H1 (cell line): ENCODE measurements around the gene ENPP3. TPM values are rescaled to one million over a fixed set of nuclear protein-coding genes. Genes with fewer than 3 reads are reported as not detected.

Experiments used
- CTCF ChIA-PET: fragments of 300-600 bp; sonication (Branson Sonifier 250); formaldehyde crosslinking; loops from one replicate; lab custom pipeline; 2021; ENCODE audit not compliant: partially characterized antibody; lab: Charles Lee
- POLR2A ChIA-PET: fragments of 300-600 bp; sonication (Branson Sonifier 250); formaldehyde crosslinking; loops from one replicate; lab custom pipeline; 2021; ENCODE audit warnings: inconsistent platforms; ENCODE audit not compliant: partially characterized antibody; lab: Charles Lee
- DNase-seq, 2 experiments: peaks; one replicate each; pipeline versions ENCODE4 v3.0.0 to v3.0.0-alpha.2; 2010 to 2022; ENCODE audit warnings: low spot score in 2 of 2, low read depth in 1 of 2, mixed read lengths in 1 of 2
- FAIRE-seq: peaks from 2 replicates; lab custom pipeline; 2011; peaks lifted over from hg19 to GRCh38; lab: Jason Lieb, UNC
- H2AFZ ChIP-seq: 2 replicates; pipeline ENCODE4 v1.8.1; 2012; ENCODE audit warnings: low read length, inconsistent platforms
- H2AK5ac ChIP-seq: 2 replicates; pipeline ENCODE4 v1.6.1; 2013; ENCODE audit warnings: low read depth, low read length
- H2BK120ac ChIP-seq: replicated peaks from 2 replicates; pipeline ENCODE3; 2013; ENCODE audit warnings: low read depth, low read length, inconsistent platforms
- H2BK12ac ChIP-seq: 2 replicates; pipeline ENCODE4 v1.6.1; 2013; ENCODE audit warnings: low read depth, low read length
- H2BK15ac ChIP-seq: 2 replicates; pipeline ENCODE4 v1.6.1; 2013; ENCODE audit warnings: low read length
- H2BK20ac ChIP-seq: 2 replicates; pipeline ENCODE4 v1.6.1; 2013; ENCODE audit warnings: low read length
- H2BK5ac ChIP-seq: 2 replicates; pipeline ENCODE4 v1.6.1; 2013; ENCODE audit warnings: low read depth, low read length
- H3K14ac ChIP-seq: 2 replicates; pipeline ENCODE4 v1.6.1; 2013; ENCODE audit warnings: inconsistent platforms; ENCODE audit not compliant: insufficient read length
- H3K18ac ChIP-seq: 2 replicates; pipeline ENCODE4 v1.6.1; 2013; ENCODE audit warnings: low read length; ENCODE audit errors: extremely low read depth
- H3K23ac ChIP-seq: 2 replicates; pipeline ENCODE4 v1.6.1; 2013; ENCODE audit warnings: inconsistent platforms; ENCODE audit not compliant: insufficient read length
- H3K23me2 ChIP-seq: 2 replicates; pipeline ENCODE4 v1.6.1; 2013; ENCODE audit warnings: low read depth, low read length
- H3K27ac ChIP-seq: 2 replicates; pipeline ENCODE4 v1.6.1; 2011; ENCODE audit warnings: low read depth, low read length, inconsistent platforms
- H3K27me3 ChIP-seq, 4 experiments: replicated peaks in 1 of 4; 1 replicate in 1 of 4; 2 replicates in 3 of 4; pipeline versions ENCODE4 v1.6.1 to v1.8.1; 2011 to 2013; ENCODE audit warnings: low read length in 3 of 4, mild to moderate bottlenecking in 3 of 4, inconsistent platforms in 2 of 4, mixed read lengths in 2 of 4, moderate library complexity in 1 of 4; ENCODE audit not compliant: control insufficient read depth in 3 of 4, insufficient read depth in 3 of 4; ENCODE audit errors: extremely low read depth in 1 of 4
- H3K36me3 ChIP-seq, 4 experiments: 2 replicates each; pipeline versions ENCODE4 v1.6.1 to v1.8.1; 2011 to 2013; ENCODE audit warnings: mild to moderate bottlenecking in 4 of 4, low read length in 3 of 4, moderate library complexity in 2 of 4, control low read depth in 1 of 4, inconsistent platforms in 1 of 4; ENCODE audit not compliant: insufficient read depth in 4 of 4, control insufficient read depth in 2 of 4
- H3K4ac ChIP-seq: replicated peaks from 2 replicates; pipeline ENCODE3; 2013; ENCODE audit warnings: low read length, low read depth, mixed read lengths, inconsistent platforms; ENCODE audit not compliant: insufficient read length
- H3K4me1 ChIP-seq, 4 experiments: replicated peaks in 1 of 4; 1 replicate in 1 of 4; 2 replicates in 3 of 4; pipeline versions ENCODE4 v1.6.1 to v1.8.1; 2011 to 2013; ENCODE audit warnings: low read length in 3 of 4, inconsistent platforms in 2 of 4, mixed read lengths in 1 of 4; ENCODE audit not compliant: insufficient read depth in 4 of 4, control insufficient read depth in 3 of 4
- H3K4me2 ChIP-seq, 2 experiments: 2 replicates each; pipeline versions ENCODE4 v1.6.1 to v1.8.1; 2011 to 2013; ENCODE audit warnings: low read depth in 2 of 2, low read length in 2 of 2, control low read depth in 1 of 2, inconsistent platforms in 1 of 2, mild to moderate bottlenecking in 1 of 2; ENCODE audit not compliant: insufficient read depth in 1 of 2
- H3K4me3 ChIP-seq, 4 experiments: fragments of 200-600, 300-600 bp in 1 of 4; sonication (generic), shearing (Covaris generic), sonication (Bioruptor Twin) in 1 of 4; 2 replicates each; pipeline versions ENCODE4 v1.5.1 to v1.8.1; 2011 to 2016; ENCODE audit warnings: low read length in 4 of 4, low read depth in 3 of 4, control low read depth in 2 of 4, inconsistent platforms in 2 of 4, mild to moderate bottlenecking in 2 of 4, mixed read lengths in 1 of 4, moderate library complexity in 1 of 4; ENCODE audit not compliant: insufficient read depth in 2 of 4; ENCODE audit errors: extremely low read depth in 1 of 4
- H3K56ac ChIP-seq: replicated peaks from 2 replicates; pipeline ENCODE3; 2013; ENCODE audit warnings: low read depth, mild to moderate bottlenecking, mixed read lengths, low read length, inconsistent platforms; ENCODE audit not compliant: insufficient read length
- H3K79me1 ChIP-seq: 2 replicates; pipeline ENCODE4 v1.6.1; 2013; ENCODE audit warnings: low read depth, low read length, control low read depth
- H3K79me2 ChIP-seq, 2 experiments: 2 replicates each; pipeline versions ENCODE4 v1.6.1 to v1.8.1; 2012 to 2013; ENCODE audit warnings: low read length in 2 of 2, mild to moderate bottlenecking in 2 of 2, inconsistent platforms in 1 of 2; ENCODE audit not compliant: insufficient read depth in 2 of 2, control insufficient read depth in 1 of 2
- H3K9ac ChIP-seq, 4 experiments: replicated peaks in 1 of 4; 1 replicate in 1 of 4; 2 replicates in 3 of 4; pipeline versions ENCODE4 v1.6.1 to v1.8.1; 2011 to 2013; ENCODE audit warnings: low read depth in 3 of 4, low read length in 3 of 4, control low read depth in 2 of 4, mild to moderate bottlenecking in 2 of 4, moderate library complexity in 2 of 4, inconsistent platforms in 1 of 4; ENCODE audit errors: extremely low read depth in 1 of 4
- H3K9me3 ChIP-seq, 2 experiments: 2 replicates each; pipeline versions ENCODE4 v1.6.1 to v1.8.1; 2012 to 2013; ENCODE audit warnings: mild to moderate bottlenecking in 2 of 2, moderate library complexity in 2 of 2, control low read depth in 1 of 2, inconsistent platforms in 1 of 2, low read depth in 1 of 2, low read length in 1 of 2, mixed read lengths in 1 of 2; ENCODE audit not compliant: insufficient read depth in 2 of 2
- H4K20me1 ChIP-seq, 2 experiments: replicated peaks in 1 of 2; 2 replicates each; pipeline versions ENCODE3 to v1.8.1; 2011 to 2013; ENCODE audit warnings: inconsistent platforms in 2 of 2, low read length in 2 of 2, mild to moderate bottlenecking in 1 of 2; ENCODE audit not compliant: insufficient read depth in 2 of 2, control insufficient read depth in 1 of 2
- H4K5ac ChIP-seq: 2 replicates; pipeline ENCODE4 v1.6.1; 2013; ENCODE audit warnings: low read length, low read depth, mixed read lengths, inconsistent platforms; ENCODE audit not compliant: insufficient read length
- H4K8ac ChIP-seq: 2 replicates; pipeline ENCODE4 v1.8.0; 2013; ENCODE audit warnings: mild to moderate bottlenecking, moderate library complexity, low read length, inconsistent platforms; ENCODE audit not compliant: insufficient read depth; ENCODE audit errors: extremely low read depth
- H4K91ac ChIP-seq: replicated peaks from 2 replicates; pipeline ENCODE3; 2013; ENCODE audit warnings: low read length, mixed read lengths, inconsistent platforms; ENCODE audit not compliant: insufficient read length
- ATF2 ChIP-seq: IDR thresholded peaks from 2 replicates; pipeline ENCODE4 v1.6.1; 2012; ENCODE audit warnings: low read length, inconsistent platforms
- CEBPB ChIP-seq: IDR thresholded peaks from 2 replicates; pipeline ENCODE4 v1.6.1; 2012; ENCODE audit warnings: low read depth, low read length
- CHD2 ChIP-seq: IDR thresholded peaks from 2 replicates; pipeline ENCODE4 v1.6.1; 2012; ENCODE audit warnings: low read length, improper control_type of control experiment
- SAP30 ChIP-seq: fragments of 300-600 bp; sonication (generic); IDR thresholded peaks from 2 replicates; pipeline ENCODE4 v1.7.1; 2012; ENCODE audit warnings: low read length, moderate library complexity, mild to moderate bottlenecking, inconsistent platforms; ENCODE audit not compliant: insufficient read depth, insufficient replicate concordance
- SRF ChIP-seq: IDR thresholded peaks from 2 replicates; pipeline ENCODE4 v1.6.1; 2011; ENCODE audit warnings: mild to moderate bottlenecking, low read depth, low read length, moderate library complexity
- WGBS, 2 experiments: shearing (Covaris generic) in 1 of 2; methylation state at CpG; one replicate each; pipeline versions ENCODE4 v1.1.6 to v1.1.7; 2013 to 2015; ENCODE audit warnings: low lambda C conversion rate in 2 of 2, mixed read lengths in 2 of 2, inconsistent platforms in 1 of 2, low coverage in 1 of 2, missing lambda C conversion rate in 1 of 2; ENCODE audit not compliant: insufficient replicate concordance in 2 of 2, insufficient coverage in 1 of 2, insufficient read length in 1 of 2; ENCODE audit errors: extremely low coverage in 1 of 2, missing lambda C conversion rate in 1 of 2; 5-methylcytosine and 5-hydroxymethylcytosine counted together
- polyA plus RNA-seq, 7 experiments: library from polyadenylated mRNA; depleted of rRNA in 3 of 7; stranded (reverse) in 5 of 7; unstranded in 2 of 7; fragments of >200 nt in 5 of 7; fragments of 200-250 nt in 2 of 7; gene quantifications; 1 replicate in 5 of 7; 2 replicates in 1 of 7; 4 replicates in 1 of 7; pipeline versions ENCODE4 v1.2.1 to v1.2.3, GENCODE V29; 2011 to 2013; ENCODE audit warnings: missing spikeins in 2 of 7, mixed read lengths in 2 of 7
- total RNA-seq: library from RNA; stranded (reverse); fragmentation: NEBNext Ultra II Directional; extraction: Animal tissue kit (Norgen Biotek cat#: 25700); gene quantifications from 2 replicates; pipeline ENCODE4 v1.2.1, GENCODE V29; 2021

Gene ENPP3
- total and polyA plus RNA-seq, 2 of the 8 experiments (the other 6 are each of a cell fraction or from before 2014, with no cell fraction given), result 0.11 TPM; not detected in 1

- POLR2A ChIA-PET, result no interaction called here
- no peaks in the 10 kb centered on the region for H4K20me1 ChIP-seq
- CTCF ChIA-PET, result no interaction called here
- H3K4ac ChIP-seq, result no peak overlapping the region
- H3K9me3 ChIP-seq, result no peaks in the 10 kb centered on the region
- no peak overlapping the region for H3K9ac ChIP-seq
- H3K18ac ChIP-seq, result no peak overlapping the region
- H3K79me2 ChIP-seq, result no peaks in the 10 kb centered on the region
- no peaks in the 10 kb centered on the region for H3K27me3 ChIP-seq
- 91% methylated on average over 3 of the region's 3 CpGs; no CpG with 5 or more reads in 1 of the 2 experiments for WGBS, 2 experiments
- no peak overlapping the region for H4K8ac ChIP-seq
- no peak overlapping the region for H3K27ac ChIP-seq
- no peaks in the 10 kb centered on the region for H3K23me2 ChIP-seq
- no peak overlapping the region for H2AFZ ChIP-seq
- H2AK5ac ChIP-seq, result no peak overlapping the region
- H4K91ac ChIP-seq, result no peak overlapping the region
- TF ChIP-seq CHD2 (no peak), ATF2 (no peak), SAP30 (no peak), SRF (no peak), CEBPB (no peak)
- TF ChIP-seq, all 59 proteins: peak for 0
- no peaks in the 10 kb centered on the region for H3K79me1 ChIP-seq
- no peak overlapping the region for H2BK120ac ChIP-seq
- H3K36me3 ChIP-seq, result no peaks in the 10 kb centered on the region
- H2BK15ac ChIP-seq, result no peak overlapping the region
- H3K23ac ChIP-seq, result no peak overlapping the region
- FAIRE-seq (no peak), DNase-seq (no peak)
- H3K4me2 ChIP-seq, result no peak overlapping the region
- H2BK5ac ChIP-seq, result no peak overlapping the region
- H3K4me3 ChIP-seq, result no peak overlapping the region
- no peak overlapping the region for H4K5ac ChIP-seq
- H2BK20ac ChIP-seq, result no peak overlapping the region
- no peak overlapping the region for H3K56ac ChIP-seq
- H3K14ac ChIP-seq, result no peak overlapping the region
- no peak overlapping the region for H2BK12ac ChIP-seq
- peaks cover 0 to 3% (median 0%) of the 10 kb centered on the region in 4 experiments; a peak in 1 of 7 replicates for H3K4me1 ChIP-seq
These were observed 49.9 kb downstream of the ENPP3 start for GRCh38 chr6:131687022-131687421.
